Measurements from ENCODE around the gene ARHGAP22. TPM values are rescaled to one million over a fixed set of nuclear protein-coding genes. Genes with fewer than 3 reads are reported as not detected.

The ARHGAP22 gene
- total and polyA plus RNA-seq, 2 of the 4 experiments (the other 2 are of a cell fraction) = 28.3 to 30.2 TPM

DNA sequence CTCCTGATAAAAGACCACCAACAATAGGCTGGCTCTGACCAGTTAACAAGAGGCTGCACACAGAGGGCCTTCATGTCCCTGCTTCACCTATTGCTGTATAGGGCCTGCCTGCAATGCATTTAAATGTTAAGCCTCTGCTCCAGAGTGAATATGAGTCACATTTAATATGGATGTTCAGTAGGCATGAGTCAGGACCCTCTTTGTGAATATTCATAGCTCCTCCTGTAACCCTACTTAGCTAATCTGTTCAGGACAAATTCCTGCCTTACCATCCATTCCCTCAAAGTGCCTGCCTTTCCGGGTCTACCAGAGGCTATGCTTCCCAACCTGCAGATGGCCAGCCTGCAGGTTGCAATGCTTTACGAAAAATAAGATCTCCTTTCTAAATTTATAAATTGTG lies 32.5 kb downstream of the ARHGAP22 start:
- Histone ChIP-seq H3K23ac (ENCODE audit: low read depth, low read length) (no peak overlapping the region), H4K91ac (ENCODE audit: insufficient read depth, low read depth, low read length) (no peak overlapping the region), H2AFZ (replicated peaks; ENCODE audit: low read length, poor library complexity) (no peak overlapping the region), H3K4ac (ENCODE audit: low read depth, low read length) (no peak overlapping the region), H3K4me2 (ENCODE audit: low read depth, low read length) (no peak overlapping the region), H3K14ac (replicated peaks; ENCODE audit: low read depth, low read length) (no peak overlapping the region), H4K5ac (ENCODE audit: low read depth, low read length) (no peak overlapping the region), H2BK5ac (ENCODE audit: low read depth, low read length, poor library complexity, severe bottlenecking) (peak overlapping the region; percentile 50), H4K20me1 (ENCODE audit: insufficient read depth, low read length) (no peaks in the 10 kb centered on the region; the same call in 1 of the 2 replicates), H3K27me3 (ENCODE audit: control insufficient read depth, insufficient read depth, low read length) (no peaks in the 10 kb centered on the region), H4K8ac (ENCODE audit: low read depth in 2 of 2, low read length in 2 of 2) (no peak overlapping the region), H3K79me1 (ENCODE audit: low read depth in 1 of 2, low read length in 2 of 2) (peaks cover 35 to 91% of the 10 kb centered on the region in 2 experiments; a peak in 3 of 4 replicates), H3K36me3 (ENCODE audit: control insufficient read depth, insufficient read depth, low read length) (peaks cover 3% of the 10 kb centered on the region), H3K9me3 (ENCODE audit: control insufficient read depth, insufficient read depth, low read length) (no peaks in the 10 kb centered on the region), H2AK5ac (ENCODE audit: low read depth, low read length) (no peak overlapping the region), H3K27ac (ENCODE audit: insufficient read depth, low read length) (no peak overlapping the region), H3K4me1 (ENCODE audit: control insufficient read depth, insufficient read depth, low read length) (peaks cover 2% of the 10 kb centered on the region; the same call in 1 of the 2 replicates), H2AK9ac (replicated peaks; ENCODE audit: low read depth, low read length, poor library complexity) (no peak overlapping the region), H3K9ac (ENCODE audit: low read depth, low read length) (no peak overlapping the region), H2BK15ac (ENCODE audit: low read depth, low read length) (no peak overlapping the region), H3K56ac (ENCODE audit: extremely low read depth, insufficient read depth, low read length) (no peak overlapping the region), H3K18ac (ENCODE audit: low read depth, low read length) (no peak overlapping the region), H3K9me1 (ENCODE audit: insufficient read depth, low read length) (peaks cover 15% of the 10 kb centered on the region), H2BK120ac (ENCODE audit: low read depth, low read length) (no peak overlapping the region), H3K4me3 (ENCODE audit: insufficient read depth, low read depth, low read length) (no peak overlapping the region), H2BK20ac (ENCODE audit: low read depth, low read length) (no peak overlapping the region)
- CTCF ChIA-PET = interaction anchor here (2.4 kb wide), 1 partner anchor 84 kb away, joined by 11 read pairs; no protein-coding TSS in a partner anchor
- intact Hi-C loops (cut with micrococcal nuclease) (no loop called here), dilution Hi-C loops (cut with HindIII; ENCODE audit: low sequenced_read_pairs, unreplicated experiment) (no loop called here), in situ Hi-C loops (cut with MboI; ENCODE audit: low sequenced_read_pairs) (loop anchor here (25.0 kb wide), 1 partner anchor 940 kb away; no protein-coding TSS in a partner anchor)
- POLR2A ChIA-PET (ENCODE audit: unreplicated experiment) = no interaction called here
- DNase-seq (peak; percentile 73), ATAC-seq (ENCODE audit: low read depth) (peak; percentile 84)
- TF ChIP-seq NFE2L2 (IDR thresholded peaks at IDR 0.05; ENCODE audit: low read depth, low read length) = no peak
- peak; percentile 33; the same call in 1 of the 2 replicates for TF ChIP-seq FOS (IDR thresholded peaks at IDR 0.05; ENCODE audit: low read depth, low read length)
- no CpG with 5 or more reads among the region's 2 CpGs for WGBS, 2 experiments (ENCODE audit: extremely low coverage in 2 of 2, insufficient read length in 1 of 2)
- no TSS peak for BruUV-seq (replicated peaks)

Data from IMR-90 (cell line).